ENCODE data around the gene KRTAP12-1. TPM values are rescaled to one million over a fixed set of nuclear protein-coding genes. Genes with fewer than 3 reads are reported as not detected.
"Not testable (repeated sequence)": the region's sequence is repeated elsewhere in the genome, so short reads cannot be mapped to it uniquely, and the experiment has no call there.

The KRTAP12-1 gene
- total RNA-seq, 1 donor from 2014 or later: 2.0 TPM

- DNase-seq: no peak
Measured at GRCh38 chr21:44697811-44698734, 16.1 kb upstream of the KRTAP12-1 start.

- DNase-seq: not testable (repeated sequence)
Measured at GRCh38 chr21:44697172-44697810, 15.3 kb upstream of the KRTAP12-1 start, which contains the start of gene KRTAP10-12. KRTAP10-12 (plus strand) TSS chr21:44697172; CDS start chr21:44697202, 30 bp downstream.

- DNase-seq: no peak
Measured at GRCh38 chr21:44696572-44696971, 14.6 kb upstream of the KRTAP12-1 start.

GRCh38 chr21:44695641-44696040, 13.7 kb upstream of the KRTAP12-1 start:
- DNase-seq: no peak

GRCh38 chr21:44695184-44695583, 13.2 kb upstream of the KRTAP12-1 start:
- no peak for DNase-seq

GRCh38 chr21:44694776-44695175, 12.8 kb upstream of the KRTAP12-1 start:
- DNase-seq: no peak

GRCh38 chr21:44692798-44693512, 11.0 kb upstream of the KRTAP12-1 start:
- DNase-seq: no peak

GRCh38 chr21:44691686-44692085, 9.7 kb upstream of the KRTAP12-1 start:
- DNase-seq: no peak

- DNase-seq: not testable (repeated sequence)
Measured at GRCh38 chr21:44689740-44690139, 7.8 kb upstream of the KRTAP12-1 start.

- DNase-seq: no peak
Measured at GRCh38 chr21:44687671-44688070, 5.7 kb upstream of the KRTAP12-1 start.

GRCh38 chr21:44686843-44687561, 5.0 kb upstream of the KRTAP12-1 start:
- DNase-seq: no peak

GRCh38 chr21:44686000-44686781, 4.2 kb upstream of the KRTAP12-1 start:
- DNase-seq: no peak

GRCh38 chr21:44685050-44685449, 3.1 kb upstream of the KRTAP12-1 start:
- DNase-seq: not testable (repeated sequence)

- DNase-seq: no peak
Measured at GRCh38 chr21:44684483-44684882, 2.5 kb upstream of the KRTAP12-1 start.

- no peak for DNase-seq
Measured at GRCh38 chr21:44684077-44684476, 2.1 kb upstream of the KRTAP12-1 start.

GRCh38 chr21:44682580-44683151, 703 bp upstream of the KRTAP12-1 start:
- DNase-seq: no peak

GRCh38 chr21:44681152-44681551, 811 bp downstream of the KRTAP12-1 start:
- DNase-seq: no peak

- no peak for DNase-seq
Measured at GRCh38 chr21:44677881-44678280, 4.1 kb downstream of the KRTAP12-1 start.

- no peak for DNase-seq
Measured at GRCh38 chr21:44671911-44672310, 10.1 kb downstream of the KRTAP12-1 start.

- no peak for DNase-seq
Measured at GRCh38 chr21:44670642-44671432, 11.1 kb downstream of the KRTAP12-1 start.

Data from skin of body (tissue), 2 donors.